ENCODE results near the gene PTPRM.

PTPRM gene

GRCh38 chr18:8322486-8322885 lies 755.4 kb downstream of the PTPRM start:
- TF ChIP-seq CTCF (conservative IDR thresholded peaks at IDR 0.05; ENCODE audit: low read depth), result no peak
- POLR2A ChIA-PET (ENCODE audit: low non-redundant PET), result no interaction called here
- CTCF ChIA-PET, result interaction anchor here (0.6 kb wide), 1 partner anchor 82 kb away, joined by 3 read pairs; no protein-coding TSS in a partner anchor
- H3K27ac ChIP-seq, result no peak overlapping the region
- no peak for DNase-seq (ENCODE audit: low spot score)

DNA sequence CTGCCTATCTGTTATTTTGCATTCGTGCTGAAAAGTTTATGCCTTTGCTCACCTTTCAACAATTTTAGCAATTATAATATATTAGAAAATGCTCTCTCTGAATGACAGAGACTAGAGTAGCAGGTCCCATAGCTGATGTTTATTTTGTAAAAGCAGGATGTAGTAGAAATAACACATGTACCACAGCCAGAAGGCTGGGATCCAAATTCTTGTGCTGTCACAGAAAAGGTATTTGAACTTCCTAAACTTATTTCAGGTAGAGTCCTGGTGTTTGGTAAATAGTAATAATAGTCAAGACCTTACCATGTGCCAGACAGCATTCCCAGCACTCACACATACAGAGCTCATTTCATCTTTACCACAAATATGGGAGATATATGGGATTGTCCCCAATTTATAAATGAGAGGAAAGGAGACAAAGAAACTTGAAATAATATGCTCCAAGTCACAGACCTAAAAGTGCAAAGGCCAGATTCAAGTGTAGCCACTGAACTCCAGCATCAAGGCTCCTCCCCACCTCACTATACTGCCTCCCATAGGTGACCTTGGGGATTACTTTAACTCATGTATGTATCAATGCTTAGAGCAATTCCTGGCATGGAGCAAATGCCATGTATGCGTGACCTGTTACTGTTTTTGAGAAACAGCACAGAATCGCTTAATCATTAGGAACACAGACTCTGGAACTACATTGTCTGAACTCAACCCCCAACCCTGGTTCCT lies 757.4 kb downstream of the PTPRM start:
- CTCF ChIA-PET, result no interaction called here
- no peak for TF ChIP-seq CTCF (conservative IDR thresholded peaks at IDR 0.05; ENCODE audit: low read depth)
- POLR2A ChIA-PET (ENCODE audit: low non-redundant PET), result no interaction called here
- H3K27ac ChIP-seq, result no peak overlapping the region
- DNase-seq (ENCODE audit: low spot score), result no peak

- TF ChIP-seq CTCF (conservative IDR thresholded peaks at IDR 0.05; ENCODE audit: low read depth), result no peak
- ChIA-PET POLR2A (ENCODE audit: low non-redundant PET) (no interaction called here), CTCF (no interaction called here)
- H3K27ac ChIP-seq, result no peak overlapping the region
- no peak for DNase-seq (ENCODE audit: low spot score)
These were observed 759.8 kb downstream of the PTPRM start for GRCh38 chr18:8326763-8327394.

DNA sequence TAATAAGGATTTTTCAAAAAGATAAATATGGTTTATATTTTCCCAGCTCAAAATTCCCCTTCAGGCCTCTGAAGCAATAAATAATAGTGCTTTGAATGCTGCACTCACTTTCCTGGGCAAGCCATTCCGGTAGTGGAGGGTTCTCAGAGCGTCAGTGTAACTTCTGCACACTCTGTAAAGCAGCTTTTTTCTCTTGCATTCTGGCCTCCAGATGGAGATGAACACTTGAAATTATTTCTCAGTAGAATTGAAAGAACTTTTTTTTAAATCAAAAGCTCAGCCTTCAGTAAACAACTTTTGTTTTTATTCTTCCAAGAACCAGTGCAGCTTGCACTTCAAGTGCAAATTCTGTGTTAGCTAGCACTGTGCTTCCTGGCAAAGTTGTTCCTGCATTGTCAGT lies 761.0 kb downstream of the PTPRM start:
- POLR2A ChIA-PET (ENCODE audit: low non-redundant PET), result no interaction called here
- TF ChIP-seq CTCF (conservative IDR thresholded peaks at IDR 0.05; ENCODE audit: low read depth), result no peak
- CTCF ChIA-PET, result interaction anchor here (0.7 kb wide), 1 partner anchor 212 kb away, joined by 4 read pairs; no protein-coding TSS in a partner anchor
- H3K27ac ChIP-seq, result no peak overlapping the region
- no peak for DNase-seq (ENCODE audit: low spot score)

DNA sequence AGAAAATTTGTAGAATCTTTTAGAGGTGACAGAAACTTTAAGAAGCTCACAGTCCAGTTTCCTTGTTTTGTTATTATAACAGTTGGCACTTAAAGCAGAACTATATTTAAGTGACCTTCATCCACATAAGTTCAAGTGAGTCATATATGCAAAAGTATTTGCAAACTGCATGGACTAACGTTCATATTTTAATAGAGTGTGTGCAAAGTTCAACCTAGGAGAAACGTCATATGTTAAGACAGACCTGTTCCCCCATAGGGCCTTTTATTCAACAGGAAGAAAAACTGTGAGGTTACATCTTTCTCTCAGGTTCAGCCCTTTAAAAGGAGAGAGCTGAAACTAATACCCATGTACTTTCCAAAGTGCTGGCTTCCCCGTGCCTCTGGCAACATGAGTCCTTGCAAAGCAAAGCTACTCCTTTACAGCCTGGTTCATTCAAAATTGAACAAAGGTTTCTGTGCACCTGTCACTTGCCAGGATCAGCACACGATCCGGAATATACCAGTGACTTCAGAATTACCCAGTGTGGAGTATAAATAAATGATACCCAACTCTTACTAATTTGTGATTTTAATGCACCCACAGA lies 762.2 kb downstream of the PTPRM start:
- CTCF ChIA-PET, result interaction anchor here (0.6 kb wide), 1 partner anchor 175 kb away, joined by 3 read pairs; no protein-coding TSS in a partner anchor
- no peak for TF ChIP-seq CTCF (conservative IDR thresholded peaks at IDR 0.05; ENCODE audit: low read depth)
- POLR2A ChIA-PET (ENCODE audit: low non-redundant PET), result no interaction called here
- no peak for DNase-seq (ENCODE audit: low spot score)
- no peak overlapping the region for H3K27ac ChIP-seq

- no peak for DNase-seq (ENCODE audit: low spot score)
- CTCF ChIA-PET, result interaction anchor here (0.7 kb wide), 1 partner anchor 65 kb away, joined by 3 read pairs; no protein-coding TSS in a partner anchor
- no peak overlapping the region for H3K27ac ChIP-seq
- TF ChIP-seq CTCF (conservative IDR thresholded peaks at IDR 0.05; ENCODE audit: low read depth), result no peak
- POLR2A ChIA-PET (ENCODE audit: low non-redundant PET), result no interaction called here
These were observed 763.5 kb downstream of the PTPRM start for GRCh38 chr18:8330575-8330974.

Measured in RWPE1 (cell line).